HG03457 (cell line): Measurements from ENCODE around the gene B3GALT6.

Experiments
- ATAC-seq: cut with Tn5 transposase; IDR thresholded peaks from one replicate; pipeline ENCODE4 v1.9.1; 2021; ENCODE audit warnings: moderate number of reproducible peaks; ENCODE audit not compliant: unreplicated experiment

The B3GALT6 gene

DNA sequence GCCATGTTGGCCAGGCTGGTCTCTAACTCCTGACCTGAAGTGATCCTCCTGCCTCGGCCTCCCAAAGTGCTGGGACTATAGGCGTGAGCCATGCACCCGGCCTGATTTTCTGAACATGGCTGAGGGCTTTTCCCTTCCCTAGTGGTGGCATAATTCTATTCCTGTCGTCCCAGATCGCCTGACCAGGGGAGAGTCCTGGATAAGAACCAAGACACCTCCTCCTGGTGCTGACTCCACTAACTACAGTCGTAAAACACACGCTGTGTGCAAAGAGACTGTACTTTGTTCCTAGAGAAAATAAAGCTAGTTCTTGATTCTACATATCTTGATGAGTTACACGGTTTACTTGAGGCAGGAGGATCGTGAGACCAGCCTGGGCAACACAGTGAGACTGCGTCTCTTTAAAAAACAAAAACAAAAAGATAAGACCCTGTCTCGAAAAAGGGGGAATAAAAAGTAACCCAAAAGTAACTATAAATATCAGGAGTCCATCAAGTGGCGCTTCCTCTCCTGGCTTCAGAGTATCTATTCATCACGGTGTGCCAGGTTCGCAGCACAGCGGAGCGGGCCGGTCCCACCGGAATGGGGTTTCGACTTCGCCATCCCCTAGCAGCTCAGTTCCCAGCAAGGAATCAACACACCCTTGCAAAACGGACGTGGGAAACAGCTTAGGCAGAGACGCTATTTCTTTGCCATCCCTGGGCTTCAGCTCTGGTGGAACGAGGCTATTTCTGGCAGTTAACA is 1.2 kb upstream of the B3GALT6 start:
- no peak for ATAC-seq

DNA sequence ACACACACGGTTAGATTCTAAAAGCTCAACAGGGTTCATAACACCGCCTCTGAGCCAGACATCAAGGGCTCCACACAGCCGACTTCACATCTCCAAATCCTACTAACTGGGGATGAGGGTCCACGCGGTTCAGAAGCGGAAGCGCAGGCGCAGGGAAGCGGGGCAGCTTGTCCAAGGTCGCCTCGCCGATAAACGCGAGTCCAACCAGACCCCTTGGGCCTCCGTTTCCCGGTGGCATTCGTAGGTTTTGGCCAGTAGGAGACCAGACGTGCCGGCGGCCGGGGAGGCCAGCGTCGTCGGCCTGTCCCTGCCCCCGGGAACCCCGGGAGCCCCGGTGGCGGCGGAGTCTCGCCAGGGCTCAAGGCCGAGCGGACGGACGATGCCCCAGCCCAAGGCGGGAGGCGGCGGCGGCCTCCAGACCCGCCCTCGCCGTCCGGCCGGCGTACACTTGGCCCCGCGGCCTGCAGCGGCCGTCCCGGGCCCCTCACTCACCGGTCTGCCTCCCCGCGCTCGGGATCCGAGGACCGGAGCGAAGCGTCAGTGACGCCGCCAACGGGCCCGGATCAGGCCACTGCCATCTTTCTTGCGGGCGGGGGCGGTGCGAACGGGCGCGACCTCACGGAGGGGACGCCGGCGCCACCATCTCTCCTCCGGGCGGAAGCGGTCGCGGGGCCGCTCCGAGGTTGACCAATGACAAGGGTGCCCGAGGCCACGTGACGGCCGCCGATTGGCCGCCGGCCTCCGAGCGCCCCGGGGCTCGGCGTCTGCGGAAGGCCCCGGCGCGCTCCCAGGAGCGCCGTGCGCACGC is 433 bp upstream of the B3GALT6 start, which contains the start of gene SDF4:
Gene SDF4, minus strand, starts transcription at position 602 of the 808 bp plus-strand sequence. CDS start 3,229 bp downstream, outside the sequence.
- peak; percentile 75 for ATAC-seq

DNA sequence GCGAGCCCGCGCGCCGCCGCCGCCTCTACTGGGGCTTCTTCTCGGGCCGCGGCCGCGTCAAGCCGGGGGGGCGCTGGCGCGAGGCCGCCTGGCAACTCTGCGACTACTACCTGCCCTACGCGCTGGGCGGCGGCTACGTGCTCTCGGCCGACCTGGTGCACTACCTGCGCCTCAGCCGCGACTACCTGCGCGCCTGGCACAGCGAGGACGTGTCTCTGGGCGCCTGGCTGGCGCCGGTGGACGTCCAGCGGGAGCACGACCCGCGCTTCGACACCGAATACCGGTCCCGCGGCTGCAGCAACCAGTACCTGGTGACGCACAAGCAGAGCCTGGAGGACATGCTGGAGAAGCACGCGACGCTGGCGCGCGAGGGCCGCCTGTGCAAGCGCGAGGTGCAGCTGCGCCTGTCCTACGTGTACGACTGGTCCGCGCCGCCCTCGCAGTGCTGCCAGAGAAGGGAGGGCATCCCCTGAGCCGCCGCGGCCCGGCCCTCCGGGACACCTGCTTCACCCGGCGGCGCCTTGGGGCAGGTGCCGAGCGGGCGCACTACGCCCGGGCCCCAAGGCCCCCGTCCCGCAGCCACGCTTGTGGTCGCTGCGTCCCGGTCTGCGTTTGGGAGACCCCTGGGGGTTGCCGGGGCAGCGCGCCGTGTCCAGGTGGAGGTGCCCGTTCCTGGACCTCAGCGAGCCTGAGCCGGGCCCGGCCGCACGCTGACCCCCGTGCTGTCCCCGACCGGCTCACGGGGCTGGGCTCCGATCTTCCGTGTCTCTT is 944 bp downstream of the B3GALT6 start:
- ATAC-seq = no peak

- no peak for ATAC-seq
These were observed 1.5 kb downstream of the B3GALT6 start for GRCh38 chr1:1233567-1233892.

DNA sequence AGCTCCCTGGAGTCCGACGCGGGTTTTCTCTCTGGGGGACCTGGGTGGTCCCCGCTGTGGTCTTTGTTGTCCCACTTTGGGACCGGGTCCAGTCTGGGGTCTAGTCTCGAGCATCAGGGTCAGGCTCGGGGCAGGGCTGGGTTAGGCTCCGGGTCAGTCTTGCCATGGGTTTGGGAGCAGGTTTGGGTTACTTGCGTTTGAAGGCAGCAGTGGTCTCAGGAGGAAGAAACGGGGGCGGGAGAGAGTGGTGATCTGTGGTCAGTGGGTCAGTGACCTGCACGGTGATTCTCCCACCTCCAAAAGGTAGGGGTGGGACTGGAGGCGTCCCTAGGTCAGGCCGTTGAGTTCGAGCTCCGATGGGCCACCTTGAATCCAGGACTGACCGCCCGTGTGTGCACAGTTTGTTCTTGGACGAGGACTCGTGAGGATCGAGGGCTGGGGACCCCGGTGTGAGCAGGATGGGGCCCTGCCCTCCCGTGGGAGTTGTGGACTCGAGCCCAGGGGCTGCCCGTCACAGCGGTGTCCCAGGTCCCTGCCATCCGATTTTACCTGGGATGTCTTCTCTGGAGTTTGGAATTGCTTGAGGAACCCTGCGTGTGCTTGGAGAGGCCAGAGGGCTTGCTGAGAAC is 2.3 kb downstream of the B3GALT6 start:
- no peak for ATAC-seq

GRCh38 chr1:1235016-1235744 is 3.1 kb downstream of the B3GALT6 start:
- no peak for ATAC-seq

- ATAC-seq = no peak
These were observed 4.2 kb downstream of the B3GALT6 start for GRCh38 chr1:1236176-1236763.

DNA sequence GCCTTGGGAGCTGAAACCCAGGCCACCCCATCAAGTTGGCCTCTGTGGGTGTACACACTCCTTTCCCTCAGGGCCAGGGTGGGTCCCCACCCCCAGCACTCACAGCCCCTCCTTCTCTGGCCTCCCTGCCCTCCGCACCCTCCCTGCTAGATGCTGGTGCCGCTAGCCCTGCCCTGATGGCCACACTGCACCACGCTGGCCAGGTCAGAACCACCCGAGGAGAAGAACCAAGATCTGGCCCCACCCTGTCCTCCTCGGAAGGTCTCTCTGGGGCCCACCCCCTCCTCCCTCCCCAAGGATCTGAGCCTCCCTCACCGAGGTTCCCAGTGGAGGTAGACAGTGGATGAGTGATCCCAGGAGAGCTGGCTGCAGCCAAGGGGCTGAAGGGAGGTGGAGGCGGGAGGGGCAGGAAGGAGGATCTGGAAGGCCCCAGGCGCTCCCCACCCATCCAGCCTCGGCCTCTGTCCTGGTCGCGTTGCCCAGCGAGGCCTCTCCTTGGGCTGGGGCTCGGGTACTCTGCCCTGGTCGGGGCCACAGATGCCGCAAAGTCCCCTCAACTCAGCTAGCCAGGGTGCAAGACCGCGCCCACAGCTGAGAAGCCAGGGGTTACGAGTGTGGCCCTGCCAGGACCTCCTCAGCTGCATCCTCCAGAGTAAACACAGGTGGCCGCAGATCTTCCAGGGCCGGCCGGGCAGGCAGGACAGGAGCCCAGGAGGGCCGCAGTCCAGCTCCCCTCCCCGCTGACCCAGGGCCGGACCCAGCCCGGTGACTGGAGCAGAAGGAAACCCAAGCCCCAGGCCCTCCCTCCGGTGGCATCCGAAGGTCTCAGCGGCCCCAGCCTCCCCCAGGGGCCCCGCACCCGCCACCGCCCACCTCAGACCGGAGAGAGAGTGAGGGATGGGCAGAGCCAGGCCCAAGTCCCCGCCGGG is 5.2 kb downstream of the B3GALT6 start:
- ATAC-seq = no peak

DNA sequence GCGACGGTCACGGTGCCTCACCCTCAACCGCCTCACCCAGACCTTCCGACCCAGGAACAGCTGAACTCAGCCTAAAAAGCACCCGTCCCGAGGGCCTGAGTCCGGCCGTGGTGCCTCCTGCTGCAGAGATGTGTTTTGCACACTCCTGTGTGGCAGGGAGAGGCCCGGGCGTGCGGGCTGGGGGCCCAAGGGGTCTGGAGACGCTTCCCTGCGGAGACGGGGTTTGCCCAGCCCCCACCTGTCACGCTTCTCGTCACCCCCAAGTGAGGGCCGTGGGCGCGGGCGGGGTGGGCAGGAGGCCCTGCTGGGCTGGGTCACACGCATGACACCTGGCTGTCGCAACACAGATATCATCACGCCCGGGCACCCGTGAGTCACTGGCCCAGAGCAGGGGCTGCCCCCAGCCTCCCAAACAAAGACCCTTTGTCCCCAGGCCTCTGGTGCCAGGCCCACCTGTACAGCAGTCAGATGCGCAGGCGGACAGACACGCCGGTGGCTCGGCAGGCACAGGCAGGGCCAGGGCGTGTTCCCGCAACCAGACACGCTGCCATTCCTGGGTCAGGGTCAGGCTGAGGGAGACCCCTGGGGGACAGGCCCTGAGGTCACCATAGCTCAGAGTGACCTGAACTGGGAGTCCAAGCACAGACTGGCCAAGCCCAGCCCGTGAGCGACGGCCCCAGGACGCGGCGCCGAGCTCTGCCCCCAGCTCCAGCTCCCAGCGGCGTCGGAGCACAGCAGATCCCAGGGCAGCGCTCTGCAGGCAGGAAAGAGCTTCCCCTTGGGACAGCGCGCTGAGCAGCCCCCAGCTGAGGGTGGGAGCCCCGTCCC is 6.1 kb downstream of the B3GALT6 start:
- no peak for ATAC-seq

DNA sequence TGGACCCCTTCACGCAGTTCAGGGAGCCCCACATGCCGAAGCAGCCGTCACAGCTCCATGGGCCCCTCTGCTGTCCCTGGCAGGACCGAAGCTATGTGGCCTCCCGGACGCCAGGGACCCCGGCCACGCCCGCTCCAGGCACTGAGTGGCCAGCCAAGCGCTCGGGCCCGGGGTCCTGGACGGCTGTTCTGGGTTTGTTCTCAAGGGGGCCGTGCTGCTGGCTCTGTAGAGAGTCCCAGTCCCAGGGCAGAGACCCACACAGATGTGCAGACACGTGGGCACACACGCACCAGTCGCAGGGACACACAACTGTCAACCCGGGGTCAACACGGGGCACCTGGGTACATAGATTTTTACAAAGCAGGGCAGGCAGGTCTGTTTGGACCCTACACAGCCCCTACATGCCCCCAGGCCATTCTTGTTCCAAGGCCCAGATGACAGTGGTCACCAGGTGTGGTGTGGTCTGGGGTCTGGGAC is 6.7 kb downstream of the B3GALT6 start:
- no peak for ATAC-seq

GRCh38 chr1:1239227-1239613 is 7.2 kb downstream of the B3GALT6 start:
- ATAC-seq = no peak

DNA sequence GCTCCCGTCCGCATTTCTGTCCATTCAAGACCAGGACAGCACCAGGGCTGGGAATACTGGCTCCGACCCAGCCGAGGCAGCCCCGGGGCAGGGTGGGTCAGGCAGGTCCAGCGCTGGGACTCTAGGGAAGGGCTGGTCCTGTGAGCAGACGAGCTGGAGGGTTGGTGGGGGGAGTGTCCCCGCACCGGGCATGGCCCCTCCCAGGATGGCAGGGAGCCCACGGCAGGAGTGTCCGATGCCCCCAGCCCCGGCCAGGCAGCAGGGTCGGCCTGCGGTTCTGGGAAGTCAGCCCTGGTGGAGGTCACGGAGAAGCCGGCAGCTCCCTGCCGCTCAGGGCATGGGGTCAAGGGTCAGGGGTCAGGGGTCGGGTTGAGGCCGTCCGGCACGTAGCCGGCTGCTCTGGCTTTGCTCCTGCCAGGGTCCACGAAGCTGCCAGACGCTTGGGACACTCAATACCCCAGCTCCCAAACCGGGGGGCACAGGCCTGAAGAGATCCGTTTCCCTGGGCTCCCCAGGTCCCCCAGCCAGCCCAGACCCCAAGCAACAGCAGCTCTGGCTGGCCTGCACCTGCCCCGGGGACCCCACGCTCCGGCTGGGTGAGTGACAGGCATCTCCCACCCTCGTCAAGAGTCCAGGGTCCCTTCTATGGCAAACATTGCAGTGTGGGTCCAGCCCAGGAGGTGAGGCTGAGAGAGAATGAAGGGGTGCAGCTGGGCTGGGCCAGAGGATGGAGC is 7.7 kb downstream of the B3GALT6 start:
- no peak for ATAC-seq

DNA sequence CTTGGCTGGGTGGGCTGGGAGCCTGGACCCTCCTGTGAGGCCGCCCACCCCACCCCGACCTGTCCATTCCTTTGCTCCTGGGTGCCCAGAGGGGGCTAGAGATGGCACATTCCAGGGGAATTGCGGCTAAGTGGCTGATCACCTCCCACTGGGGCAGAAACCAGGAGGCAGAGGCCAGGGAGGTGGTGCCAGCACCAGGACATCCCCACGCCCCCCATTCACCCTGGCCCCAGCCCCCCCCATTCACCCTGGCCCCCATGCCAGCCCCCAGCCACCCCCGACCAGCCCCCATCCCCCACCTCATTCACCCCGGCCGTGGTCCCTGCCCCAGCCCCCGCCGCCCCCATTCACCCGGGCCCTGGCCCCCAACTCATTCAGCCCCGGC is 8.3 kb downstream of the B3GALT6 start:
- ATAC-seq = no peak

GRCh38 chr1:1240822-1241587 is 9.0 kb downstream of the B3GALT6 start:
- ATAC-seq = no peak

DNA sequence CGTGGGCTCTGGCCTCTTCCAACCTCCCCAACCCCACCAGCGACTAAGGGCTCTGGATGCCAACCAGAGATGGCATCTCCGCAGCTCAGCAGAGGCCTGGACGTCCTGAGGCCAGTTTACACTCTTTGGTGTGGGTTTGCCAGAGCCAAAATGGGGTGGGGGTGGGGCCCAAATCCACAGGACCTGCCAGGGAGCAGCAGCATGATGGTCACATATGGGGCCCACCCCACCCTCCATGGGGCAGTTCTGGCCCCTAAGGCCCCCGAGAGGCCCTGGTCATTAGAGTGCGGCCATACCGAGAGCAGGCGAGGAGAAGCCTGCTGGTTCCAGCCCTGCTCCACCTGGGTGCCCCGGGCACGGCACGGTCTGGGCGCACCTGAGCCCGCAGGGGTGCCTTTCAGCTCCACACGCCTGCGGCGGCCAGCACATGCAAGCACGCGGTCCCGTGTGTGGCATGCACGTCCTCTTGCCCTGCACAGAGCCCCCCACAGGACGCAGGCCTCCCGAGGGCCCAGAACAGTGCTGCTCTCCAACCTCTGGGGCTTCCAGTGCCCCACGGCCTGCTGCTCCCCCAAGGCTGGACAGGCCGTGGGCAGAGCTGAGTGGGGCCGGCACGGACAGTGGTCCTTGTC is 9.7 kb downstream of the B3GALT6 start:
- no peak for ATAC-seq
